K562 (cell line): ENCODE results near the gene PIGL.

Source experiments
- CBFA2T3 ChIP-seq: fragments of 450-650 bp; IDR thresholded peaks from 2 replicates; pipeline ENCODE4 v1.6.1; 2017
- ELF4 ChIP-seq: fragments of 450-650 bp; formaldehyde crosslinking; IDR thresholded peaks from 2 replicates; pipeline ENCODE4 v1.4.0; 2022; ENCODE audit warnings: missing genetic modification characterization
- FOXM1 ChIP-seq, 2 experiments: fragments of 450-650 bp in 1 of 2; sonication (generic) in 1 of 2; formaldehyde crosslinking in 1 of 2; IDR thresholded peaks; 2 replicates each; pipeline versions ENCODE4 v1.6.1 to v1.9.0; 2017 to 2022; ENCODE audit warnings: low read depth in 2 of 2, mild to moderate bottlenecking in 2 of 2, missing genetic modification reagents in 1 of 2, moderate library complexity in 1 of 2
- RAD21 ChIP-seq, 2 experiments: fragments of 250-450 bp in 1 of 2; fragments of 450-650 bp in 1 of 2; sonication (Bioruptor Pico) in 1 of 2; formaldehyde crosslinking in 1 of 2; IDR thresholded peaks in 1 of 2; conservative IDR thresholded peaks in 1 of 2; 2 replicates each; pipeline versions ENCODE4 v1.4.0 to v1.8.0; 2020 to 2022; ENCODE audit warnings: mild to moderate bottlenecking in 2 of 2, moderate library complexity in 1 of 2
- TARDBP ChIP-seq: fragments of 450-650 bp; IDR thresholded peaks from 2 replicates; pipeline ENCODE4 v1.6.1; 2016
- XRCC5 ChIP-seq: fragments of 200-400 bp; formaldehyde crosslinking; IDR thresholded peaks from 2 replicates; pipeline ENCODE4 v1.6.1; 2017; ENCODE audit warnings: low read depth, mild to moderate bottlenecking, low read length
- ZNF431 ChIP-seq: sonication (generic); formaldehyde crosslinking; IDR thresholded peaks from 2 replicates; pipeline ENCODE4 v1.8.0; 2022; ENCODE audit warnings: mild to moderate bottlenecking, missing genetic modification reagents
- ZNF79 ChIP-seq: fragments of 250-450 bp; sonication (Bioruptor Pico); IDR thresholded peaks from 2 replicates; pipeline ENCODE4 v1.4.0; 2020; ENCODE audit warnings: low read depth, mild to moderate bottlenecking, moderate library complexity

DNA sequence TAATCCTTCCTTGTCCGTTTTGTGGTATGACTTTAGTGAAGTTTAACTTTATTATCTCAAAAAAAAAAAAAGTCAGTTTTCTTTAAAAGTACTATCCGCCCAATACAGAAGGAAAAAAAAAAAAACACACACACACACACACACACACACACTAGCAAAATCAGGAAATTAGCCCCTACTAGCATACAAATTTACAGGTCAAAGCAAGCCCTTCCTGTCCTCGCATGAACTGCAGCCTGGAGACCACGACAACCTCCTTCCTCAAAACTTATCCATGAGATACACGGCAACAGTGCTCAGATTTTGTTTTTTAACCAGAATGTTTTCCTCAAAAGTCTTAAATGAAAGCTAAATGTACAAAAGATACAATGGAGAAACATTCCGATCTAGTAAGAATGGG, 17.9 kb upstream of the PIGL start:
- TF ChIP-seq ELF4 (CRISPR knock-in tag) (no peak), TARDBP (no peak), XRCC5 (no peak), ZNF79 (CRISPR knock-in tag) (no peak), CBFA2T3 (no peak), ZNF431 (CRISPR knock-in tag) (no peak), FOXM1 (IDR thresholded peaks at IDR 0.05; ENCODE audit: low read depth) (no peak), FOXM1 (CRISPR knock-in tag; IDR thresholded peaks at IDR 0.05; ENCODE audit: low read depth) (no peak), RAD21 (CRISPR knock-in tag; conservative IDR thresholded peaks at IDR 0.05 in 1 of 2, IDR thresholded peaks at IDR 0.05 in 1 of 2) (no peak)
